Activated T-cell treated with anti-CD3 and anti-CD28 coated beads for 4 hours (primary cell): ENCODE results near the gene OSR1.
"Not testable (repeated sequence)": the region's sequence is repeated elsewhere in the genome, so short reads cannot be mapped to it uniquely, and the experiment has no call there.

Source experiments
- DNase-seq: peaks from one replicate; pipeline ENCODE4 v3.0.0-alpha.2; 2020

OSR1 gene

DNA sequence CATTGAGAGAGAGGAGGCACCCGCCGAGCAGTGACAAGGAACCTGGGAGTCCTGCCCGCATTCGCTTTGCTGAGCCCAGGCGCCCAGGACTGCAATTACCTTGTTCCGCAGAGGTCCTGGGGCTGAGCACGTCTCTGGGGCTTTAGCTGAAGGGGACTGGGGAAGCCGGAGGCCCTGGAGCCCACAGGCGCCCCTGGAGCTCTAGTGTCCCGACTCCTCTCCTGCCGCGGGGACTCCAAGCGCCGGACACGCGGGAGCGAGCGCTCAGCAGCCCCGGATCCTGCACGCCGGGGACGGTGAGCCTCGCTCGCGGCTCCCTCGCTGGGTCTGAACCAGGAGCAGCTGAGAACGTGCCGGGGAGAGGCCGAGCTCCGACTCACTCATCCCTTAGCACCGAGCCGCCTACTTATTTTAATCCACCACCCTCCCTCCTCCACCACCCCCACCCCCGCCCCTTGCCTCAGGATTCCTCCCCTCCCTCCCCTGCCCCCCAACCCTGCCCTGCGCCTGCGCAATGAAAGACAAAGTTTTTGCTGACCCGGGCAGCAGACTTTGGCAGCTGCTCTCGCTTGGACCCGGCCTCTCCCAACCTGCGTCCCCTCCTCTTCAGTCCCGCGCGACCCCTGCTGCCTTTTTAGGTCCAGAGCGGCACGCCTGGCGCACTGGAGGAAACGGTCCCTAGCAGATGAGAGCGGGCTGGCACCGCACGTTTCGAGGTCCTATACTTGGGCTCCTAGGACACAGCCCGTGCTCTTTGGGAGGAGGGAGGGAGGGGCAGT, at the start of gene OSR1:
OSR1 (minus strand) TSS at position 382 of the 779 bp plus-strand sequence. CDS start 4,818 bp downstream, outside the sequence.
- no peak for DNase-seq

GRCh38 chr2:19403785-19404184, 45.4 kb upstream of the OSR1 start:
- no peak for DNase-seq

- no peak for DNase-seq
These were observed 33.8 kb upstream of the OSR1 start for GRCh38 chr2:19392191-19392590.

DNA sequence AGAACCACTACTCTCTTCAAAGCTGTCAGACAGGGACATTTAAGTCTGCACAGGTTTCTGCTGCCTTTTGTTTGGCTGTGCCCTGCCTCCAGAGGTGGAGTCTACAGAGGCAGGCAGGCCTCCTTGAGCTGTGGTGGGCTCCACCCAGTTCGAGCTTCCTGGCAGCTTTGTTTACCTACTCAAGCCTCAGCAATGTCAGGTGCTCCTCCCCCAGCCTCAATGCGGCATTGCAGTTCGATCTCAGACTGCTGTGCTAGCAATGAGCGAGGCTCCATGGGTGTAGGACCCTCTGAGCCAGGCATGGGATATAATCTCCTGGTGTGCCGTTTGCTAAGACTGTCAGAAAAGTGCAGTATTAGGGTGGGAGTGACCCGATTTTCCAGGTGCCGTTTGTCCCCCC, 31.0 kb upstream of the OSR1 start:
- not testable (repeated sequence) for DNase-seq

DNA sequence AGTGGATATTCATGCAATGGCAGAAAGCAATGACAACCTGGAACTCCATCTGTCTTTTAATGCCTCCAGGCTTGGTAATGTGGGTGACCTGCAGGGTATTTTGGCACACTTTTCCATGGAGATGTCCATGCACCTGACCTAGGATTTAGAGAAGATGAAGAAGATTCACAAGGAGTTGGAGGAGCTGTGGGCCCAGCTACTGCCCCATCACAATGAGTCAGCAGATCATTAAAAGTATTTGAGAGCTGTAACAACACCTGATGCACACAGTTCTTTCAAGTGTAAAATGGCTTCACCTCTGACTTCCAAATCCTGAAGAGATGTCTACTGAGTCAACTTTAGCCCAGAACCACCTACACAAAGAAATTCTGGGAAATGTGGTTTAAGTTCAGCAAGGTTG, 22.1 kb upstream of the OSR1 start:
- no peak for DNase-seq

GRCh38 chr2:19378939-19379338, 20.5 kb upstream of the OSR1 start:
- no peak for DNase-seq

GRCh38 chr2:19377717-19378116, 19.3 kb upstream of the OSR1 start:
- DNase-seq, result no peak

GRCh38 chr2:19373352-19373751, 14.9 kb upstream of the OSR1 start:
- no peak for DNase-seq

- no peak for DNase-seq
These were observed 13.7 kb upstream of the OSR1 start for GRCh38 chr2:19371996-19372582.

DNA sequence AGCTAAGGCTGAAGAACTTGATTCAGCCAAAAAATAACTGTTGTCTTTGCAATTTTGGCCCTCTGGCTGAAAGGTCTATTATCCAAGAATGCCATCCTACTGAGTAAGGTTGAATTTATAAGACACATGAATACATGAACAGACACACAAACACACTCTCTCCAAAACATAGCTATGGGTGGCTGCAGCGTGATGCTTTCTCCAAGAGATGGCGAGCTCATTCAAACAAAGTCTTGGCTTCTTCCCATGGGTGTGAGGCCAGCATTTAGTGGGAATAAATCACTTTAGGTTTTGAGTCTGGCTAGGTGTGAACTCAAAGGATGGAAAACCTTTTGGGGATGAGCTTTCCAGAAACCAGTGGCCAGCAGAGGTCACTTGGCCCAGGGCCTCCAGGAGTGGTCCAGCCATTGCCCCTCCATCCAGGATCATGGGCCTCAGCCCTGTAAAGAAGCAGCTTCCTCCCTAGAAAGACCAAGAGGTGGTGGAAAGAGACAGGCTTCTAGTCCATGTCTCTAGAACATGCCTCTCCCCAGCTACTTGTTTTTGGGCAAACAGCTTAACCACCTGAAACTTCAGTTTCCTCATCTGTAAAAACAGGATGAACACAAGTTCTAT, 11.0 kb upstream of the OSR1 start:
- no peak for DNase-seq

DNA sequence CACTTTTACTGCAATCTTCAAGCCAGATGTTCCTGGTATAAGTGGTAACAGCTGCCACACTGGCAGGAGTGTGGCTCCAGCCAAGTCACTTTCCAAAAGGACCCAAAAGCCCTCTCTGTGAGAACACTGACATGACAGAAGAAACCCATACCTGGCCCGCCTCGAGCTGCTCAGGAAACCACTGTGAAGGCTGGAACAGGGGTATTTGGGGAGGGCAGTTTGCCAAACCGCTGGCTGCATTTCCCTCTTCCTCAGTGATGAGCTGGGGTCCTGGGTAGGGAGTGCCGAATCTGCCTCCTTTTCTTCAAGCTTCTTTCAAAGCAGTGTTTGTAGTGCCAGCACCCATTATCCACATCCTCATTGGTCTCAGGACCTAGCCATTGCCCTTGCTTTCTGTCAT, 10.3 kb upstream of the OSR1 start:
- no peak for DNase-seq

- no peak for DNase-seq
These were observed 8.9 kb upstream of the OSR1 start for GRCh38 chr2:19367326-19367725.

GRCh38 chr2:19365126-19365525, 6.7 kb upstream of the OSR1 start:
- no peak for DNase-seq

- DNase-seq, result no peak
These were observed 5.6 kb upstream of the OSR1 start for GRCh38 chr2:19364014-19364413.

- DNase-seq, result no peak
These were observed 5.0 kb upstream of the OSR1 start for GRCh38 chr2:19363474-19363778.

GRCh38 chr2:19362755-19363473, 4.5 kb upstream of the OSR1 start:
- no peak for DNase-seq

DNA sequence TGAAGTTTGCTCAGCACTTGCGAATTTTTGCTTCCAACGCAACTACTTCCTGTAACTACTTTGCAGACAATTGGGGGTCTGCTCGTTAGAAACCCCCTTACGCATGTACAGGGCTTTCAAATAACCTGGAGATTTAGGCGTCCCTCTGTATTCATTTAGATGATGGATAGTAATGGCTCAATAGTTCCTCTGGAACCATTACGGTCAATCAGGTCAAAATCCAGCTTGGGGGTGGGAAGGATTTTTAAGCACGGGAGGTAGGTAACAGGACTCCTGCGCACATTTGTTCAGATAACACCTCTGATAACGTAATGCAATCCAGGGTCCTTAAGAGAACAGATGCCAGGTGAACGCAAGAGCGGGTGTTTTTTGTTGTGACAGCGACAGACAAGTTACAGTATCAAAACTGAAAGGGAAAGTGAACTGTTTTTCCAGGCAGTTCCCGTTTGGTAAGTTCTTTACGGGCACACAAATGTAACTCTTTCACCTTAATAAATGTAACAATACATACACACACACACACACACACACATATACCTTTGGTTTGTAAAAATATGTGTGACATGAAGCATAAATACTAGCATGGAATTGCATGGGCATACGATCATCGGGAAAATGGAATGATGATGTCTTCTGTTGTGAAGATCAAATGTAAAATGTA, 3.8 kb upstream of the OSR1 start:
- no peak for DNase-seq

DNA sequence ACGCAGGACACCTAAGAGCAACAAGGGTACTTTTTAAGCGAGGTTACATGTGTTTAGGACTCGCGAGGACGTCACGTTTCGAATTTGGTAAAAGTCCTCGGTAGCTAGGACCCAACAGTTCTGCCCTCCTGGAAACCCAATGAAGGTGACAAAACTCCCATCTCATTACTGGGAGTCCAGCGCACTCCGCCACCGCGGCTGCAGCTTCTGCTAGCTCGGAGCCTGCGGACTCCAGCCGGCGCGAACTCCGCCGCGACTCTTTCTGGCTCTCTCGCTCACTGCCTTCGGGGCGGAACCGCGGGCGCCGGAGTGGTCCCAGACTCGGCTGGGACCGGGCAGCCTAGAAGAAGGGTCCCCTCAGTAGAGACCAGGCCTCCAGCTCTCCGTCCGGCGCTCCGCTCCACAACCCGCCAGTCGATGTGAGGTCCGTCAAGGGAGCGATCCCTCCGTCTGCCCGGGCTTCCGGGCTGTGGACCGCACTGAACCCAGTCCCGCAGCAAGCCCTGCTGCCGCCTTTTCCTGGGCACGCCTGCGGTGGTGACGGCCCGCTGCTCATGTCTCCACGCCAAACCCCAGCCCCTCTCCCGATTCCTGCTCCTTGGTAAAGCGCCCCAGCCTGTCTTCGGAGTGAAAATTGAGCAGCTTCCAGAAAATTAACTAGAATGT, 3.0 kb upstream of the OSR1 start:
- DNase-seq, result no peak

GRCh38 chr2:19360966-19361321, 2.5 kb upstream of the OSR1 start:
- no peak for DNase-seq

GRCh38 chr2:19360266-19360965, 2.0 kb upstream of the OSR1 start:
- DNase-seq, result no peak

GRCh38 chr2:19359456-19359855, 1.0 kb upstream of the OSR1 start:
- no peak for DNase-seq

- DNase-seq, result no peak
These were observed 566 bp upstream of the OSR1 start for GRCh38 chr2:19359021-19359357.
